Large intestine (tissue), 3 donors: ENCODE results near the gene PLPP6. TPM values are rescaled to one million over a fixed set of nuclear protein-coding genes. Genes with fewer than 3 reads are reported as not detected.

ENCODE experiments used
- DNase-seq, 2 donors: peaks; one replicate each; pipeline versions ENCODE4 v3.0.0 to v3.0.0-alpha.2; 2013
- H3K27ac ChIP-seq: one replicate; pipeline ENCODE4 v1.5.1; 2013; ENCODE audit warnings: low read length
- H3K27me3 ChIP-seq: 2 replicates; pipeline ENCODE4 v1.6.1; 2013; ENCODE audit warnings: low read length; ENCODE audit not compliant: control insufficient read depth, insufficient read depth
- H3K36me3 ChIP-seq: 2 replicates; pipeline ENCODE4 v1.6.1; 2013; ENCODE audit warnings: low read length; ENCODE audit not compliant: control insufficient read depth, insufficient read depth
- H3K4me1 ChIP-seq: one replicate; pipeline ENCODE4 v1.6.1; 2013; ENCODE audit warnings: low read length; ENCODE audit not compliant: control insufficient read depth, insufficient read depth
- H3K4me3 ChIP-seq: one replicate; pipeline ENCODE4 v1.5.1; 2013; ENCODE audit warnings: low read length
- H3K9me3 ChIP-seq: one replicate; pipeline ENCODE4 v1.6.1; 2013; ENCODE audit warnings: mild to moderate bottlenecking, low read depth, low read length, moderate library complexity; ENCODE audit not compliant: control insufficient read depth
- WGBS: methylation state at CpG from one replicate; pipeline ENCODE4 v1.1.5; 2013; ENCODE audit warnings: low lambda C conversion rate; ENCODE audit not compliant: insufficient coverage; 5-methylcytosine and 5-hydroxymethylcytosine counted together
- polyA plus RNA-seq: library from polyadenylated mRNA; unstranded; fragments of 120-200 nt; gene quantifications from one replicate; pipeline ENCODE4 v1.2.1, GENCODE V29; 2013

The PLPP6 gene
- polyA plus RNA-seq, 1 donor: 17.8 TPM

DNA sequence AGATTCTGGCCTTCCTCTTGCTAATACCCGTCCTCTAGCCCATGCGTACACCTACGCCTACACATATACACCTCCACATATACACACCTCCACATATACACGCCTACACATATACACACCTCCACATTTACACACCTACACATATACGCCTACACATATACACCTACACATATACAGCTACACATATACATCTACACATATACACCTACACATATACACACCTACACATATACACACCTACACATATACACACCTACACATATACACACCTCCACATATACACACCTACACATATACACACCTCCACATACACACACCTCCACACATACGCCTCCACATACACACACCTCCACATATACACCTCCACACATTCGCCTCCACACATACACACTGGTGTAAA is 51.8 kb downstream of the PLPP6 start:
- no peaks in the 10 kb centered on the region for H3K4me1 ChIP-seq
- H3K4me3 ChIP-seq: no peak overlapping the region
- H3K9me3 ChIP-seq: peaks cover 2% of the 10 kb centered on the region
- H3K27ac ChIP-seq: no peak overlapping the region
- WGBS: 60% methylated on average over 5 of the region's 7 CpGs
- peaks cover 64% of the 10 kb centered on the region for H3K36me3 ChIP-seq
- peak in 1 of 2 donors; percentile 6 for DNase-seq
- no peaks in the 10 kb centered on the region for H3K27me3 ChIP-seq

DNA sequence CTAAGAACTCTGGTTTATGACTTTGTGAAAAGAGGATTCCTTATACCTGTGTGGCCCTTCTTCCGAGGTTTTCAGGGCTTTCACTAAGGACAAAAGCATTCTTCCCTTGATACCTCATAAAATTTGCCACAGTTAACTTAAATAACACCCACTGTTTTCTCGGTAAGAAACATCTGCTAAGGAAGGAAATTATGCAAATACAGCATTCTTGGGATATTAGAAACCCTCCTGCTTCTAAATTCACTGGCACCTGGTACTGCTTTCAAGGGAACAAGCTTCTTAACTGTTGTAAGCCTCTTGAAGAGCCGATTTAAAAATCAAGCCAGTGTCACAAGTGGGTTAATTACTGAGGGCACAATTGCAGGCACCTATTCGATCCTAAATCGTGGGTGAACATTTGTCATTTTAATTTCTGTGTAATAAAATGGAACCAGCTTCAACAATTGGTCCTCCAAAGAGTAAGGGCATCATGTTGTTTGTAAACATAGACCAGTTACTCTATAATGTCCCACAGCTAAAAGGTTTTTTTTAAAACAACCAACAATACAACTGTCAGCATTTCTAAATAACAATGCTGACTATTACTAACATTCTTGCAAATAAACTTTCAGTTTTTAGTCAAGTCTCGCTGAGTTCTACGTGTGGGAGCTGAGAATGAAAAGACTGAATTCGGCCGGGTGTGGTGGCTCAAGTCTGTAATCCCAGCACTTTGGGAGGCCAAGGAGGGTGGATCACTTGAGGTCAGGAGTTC is 52.3 kb downstream of the PLPP6 start:
- Histone ChIP-seq H3K9me3 (peaks cover 2% of the 10 kb centered on the region), H3K27ac (no peak overlapping the region), H3K27me3 (no peaks in the 10 kb centered on the region), H3K4me3 (no peak overlapping the region), H3K36me3 (peaks cover 67% of the 10 kb centered on the region), H3K4me1 (no peaks in the 10 kb centered on the region)
- no peak for DNase-seq
- no CpG with 5 or more reads among the region's 9 CpGs for WGBS

Other genes with a start within 250 kb of the PLPP6 start
- 42.5 TPM for gene SLC1A1, start 171.8 kb upstream of the PLPP6 start, polyA plus RNA-seq
- 7.2 TPM for gene SPATA6L, start 4.2 kb downstream of the PLPP6 start, polyA plus RNA-seq
- gene CDC37L1, start 17.3 kb downstream of the PLPP6 start, polyA plus RNA-seq: 16.4 TPM
- 80.4 TPM for gene AK3, start 78.9 kb downstream of the PLPP6 start, polyA plus RNA-seq
- gene RCL1, start 130.7 kb downstream of the PLPP6 start, polyA plus RNA-seq: 12.1 TPM